ENCODE results near the gene SLC38A6. TPM values are rescaled to one million over a fixed set of nuclear protein-coding genes. Genes with fewer than 3 reads are reported as not detected.

The SLC38A6 gene
- total RNA-seq, 4 donors from 2014 or later = 11.1 to 19.1 (median 12.0) TPM

DNA sequence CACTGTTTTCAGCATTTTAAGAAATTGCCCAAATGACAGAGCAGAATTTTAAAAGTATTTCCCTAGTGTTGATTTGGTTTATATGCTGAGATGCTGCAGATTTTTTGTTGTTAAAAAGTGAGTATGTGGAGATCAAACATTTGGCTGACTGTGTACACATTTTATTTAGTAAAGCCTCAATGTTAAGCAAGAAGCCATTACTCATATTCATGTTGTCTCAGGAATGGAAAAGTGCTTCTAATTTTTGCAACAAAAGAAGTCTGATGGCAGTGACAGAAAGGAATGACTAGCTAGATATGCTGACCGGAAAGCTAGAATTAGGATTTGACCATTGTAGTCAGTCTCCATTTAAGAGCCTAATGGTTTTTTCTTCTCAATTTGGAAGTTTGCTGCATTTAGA is 22.5 kb downstream of the SLC38A6 start:
- Histone ChIP-seq H3K4me3 (no peak overlapping the region), H3K36me3 (peaks cover 0 to 2% (median 2%) of the 10 kb centered on the region in 4 donors), H3K4me1 (peaks cover 0 to 9% (median 7%) of the 10 kb centered on the region in 4 donors), H3K27me3 (no peaks in the 10 kb centered on the region), H3K9me3 (no peaks in the 10 kb centered on the region), H3K27ac (replicated peaks in 1 of 4) (no peak overlapping the region)
- 94% methylated on average over 1 of the region's 1 CpG for WGBS
- TF ChIP-seq POLR2AphosphoS5 (IDR thresholded peaks at IDR 0.05) (no peak), EP300 (IDR thresholded peaks at IDR 0.05) (no peak), POLR2A (IDR thresholded peaks at IDR 0.05; ENCODE audit: low read depth) (no peak)
- TF ChIP-seq, protein P1, sequence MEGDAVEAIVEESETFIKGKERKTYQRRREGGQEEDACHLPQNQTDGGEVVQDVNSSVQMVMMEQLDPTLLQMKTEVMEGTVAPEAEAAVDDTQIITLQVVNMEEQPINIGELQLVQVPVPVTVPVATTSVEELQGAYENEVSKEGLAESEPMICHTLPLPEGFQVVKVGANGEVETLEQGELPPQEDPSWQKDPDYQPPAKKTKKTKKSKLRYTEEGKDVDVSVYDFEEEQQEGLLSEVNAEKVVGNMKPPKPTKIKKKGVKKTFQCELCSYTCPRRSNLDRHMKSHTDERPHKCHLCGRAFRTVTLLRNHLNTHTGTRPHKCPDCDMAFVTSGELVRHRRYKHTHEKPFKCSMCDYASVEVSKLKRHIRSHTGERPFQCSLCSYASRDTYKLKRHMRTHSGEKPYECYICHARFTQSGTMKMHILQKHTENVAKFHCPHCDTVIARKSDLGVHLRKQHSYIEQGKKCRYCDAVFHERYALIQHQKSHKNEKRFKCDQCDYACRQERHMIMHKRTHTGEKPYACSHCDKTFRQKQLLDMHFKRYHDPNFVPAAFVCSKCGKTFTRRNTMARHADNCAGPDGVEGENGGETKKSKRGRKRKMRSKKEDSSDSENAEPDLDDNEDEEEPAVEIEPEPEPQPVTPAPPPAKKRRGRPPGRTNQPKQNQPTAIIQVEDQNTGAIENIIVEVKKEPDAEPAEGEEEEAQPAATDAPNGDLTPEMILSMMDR (IDR thresholded peaks at IDR 0.05) = no peak
- DNase-seq (ENCODE audit: extremely low spot score) = no peak
- intact Hi-C loops (cut with DNase I) = no loop called here

DNA sequence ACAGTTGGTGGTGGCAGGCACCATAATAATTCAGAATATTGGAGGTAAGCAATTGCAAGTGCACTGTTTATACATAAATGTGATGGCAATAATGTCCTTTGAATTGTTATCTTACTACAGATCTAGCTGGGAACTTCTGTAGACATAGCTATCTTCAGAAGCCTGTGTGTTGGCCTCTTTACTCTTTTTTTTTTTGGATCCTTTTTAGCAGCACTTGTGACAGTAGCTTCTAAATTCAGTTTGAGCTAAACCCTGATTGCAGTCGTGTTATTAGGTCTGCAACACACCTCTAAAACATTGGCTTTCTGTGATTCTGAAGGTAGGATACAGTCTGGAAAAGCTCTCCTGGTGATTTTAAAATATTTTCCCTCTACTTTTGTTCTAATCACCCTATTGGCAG is 38.5 kb downstream of the SLC38A6 start:
- intact Hi-C loops (cut with DNase I) = no loop called here
- Histone ChIP-seq H3K4me3 (no peak overlapping the region), H3K4me1 (no peaks in the 10 kb centered on the region), H3K27me3 (no peaks in the 10 kb centered on the region), H3K9me3 (peaks cover 0 to 8% (median 2%) of the 10 kb centered on the region in 4 donors), H3K27ac (replicated peaks in 1 of 4) (no peak overlapping the region), H3K36me3 (peaks cover 0 to 4% (median 0%) of the 10 kb centered on the region in 4 donors)
- 77% methylated on average over 1 of the region's 1 CpG for WGBS
- TF ChIP-seq EP300 (IDR thresholded peaks at IDR 0.05) (no peak), POLR2AphosphoS5 (IDR thresholded peaks at IDR 0.05) (no peak), POLR2A (IDR thresholded peaks at IDR 0.05; ENCODE audit: low read depth) (no peak)
- TF ChIP-seq, protein P1 (IDR thresholded peaks at IDR 0.05) = no peak
- no peak for DNase-seq (ENCODE audit: extremely low spot score)

DNA sequence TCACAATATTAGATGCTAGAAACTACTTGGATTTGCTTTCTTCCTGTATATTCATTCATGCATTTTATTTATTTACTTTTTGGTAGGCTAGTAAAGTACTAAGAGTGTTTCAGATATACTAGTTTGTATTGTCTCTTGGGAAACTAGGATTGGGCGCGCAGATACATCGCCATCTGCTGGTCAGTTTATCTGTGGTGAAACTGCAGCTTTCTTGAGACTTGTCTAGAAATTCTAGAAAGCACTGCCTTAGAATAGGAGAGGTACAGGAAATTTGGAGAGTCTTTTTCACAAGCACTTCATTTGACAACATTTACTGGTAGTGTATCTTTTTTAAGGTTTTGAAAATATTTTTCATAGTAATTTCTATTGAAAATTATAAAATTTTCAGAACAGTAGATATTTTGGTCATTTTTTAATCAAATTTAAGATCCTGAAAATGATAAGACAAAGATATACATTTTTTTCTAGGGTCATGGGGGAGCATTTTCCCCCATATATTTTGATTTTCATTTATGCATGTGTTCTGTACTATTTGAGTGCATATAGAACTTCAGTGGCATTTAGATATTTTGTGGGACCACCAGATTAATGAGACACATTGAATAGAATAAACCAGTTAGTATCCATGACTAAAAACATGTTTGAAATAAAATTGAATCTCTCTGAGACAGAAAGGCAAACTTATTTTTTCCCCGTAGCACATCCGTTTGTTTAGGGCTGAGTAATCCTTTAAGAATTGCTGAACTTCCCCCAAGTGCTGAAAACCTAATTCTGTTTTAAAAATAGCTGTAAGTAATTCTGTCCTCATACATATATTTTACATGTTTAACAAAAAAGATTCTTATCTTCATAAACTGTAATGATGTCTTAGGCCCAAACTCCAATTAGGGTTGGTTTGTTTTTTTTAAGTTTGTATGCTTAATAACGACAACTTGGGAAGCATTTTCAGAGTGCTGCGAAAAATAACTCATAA is 44.5 kb downstream of the SLC38A6 start:
- Histone ChIP-seq H3K4me3 (no peak overlapping the region), H3K36me3 (no peaks in the 10 kb centered on the region), H3K27me3 (no peaks in the 10 kb centered on the region), H3K4me1 (peaks cover 0 to 5% (median 0%) of the 10 kb centered on the region in 4 donors), H3K9me3 (no peaks in the 10 kb centered on the region), H3K27ac (replicated peaks in 1 of 4) (no peak overlapping the region)
- TF ChIP-seq POLR2A (IDR thresholded peaks at IDR 0.05; ENCODE audit: low read depth) (no peak), EP300 (IDR thresholded peaks at IDR 0.05) (no peak), POLR2AphosphoS5 (IDR thresholded peaks at IDR 0.05) (no peak)
- TF ChIP-seq, protein P1 (IDR thresholded peaks at IDR 0.05) = peak; percentile 82 to 88 (median 86)
- 50% methylated on average over 7 of the region's 7 CpGs for WGBS
- no peak for DNase-seq (ENCODE audit: extremely low spot score)
- intact Hi-C loops (cut with DNase I) = loop anchor here (2.0 to 5.0 kb wide), 3 partner anchors 227 to 401 kb away; partner anchors contain the start of gene SIX4

DNA sequence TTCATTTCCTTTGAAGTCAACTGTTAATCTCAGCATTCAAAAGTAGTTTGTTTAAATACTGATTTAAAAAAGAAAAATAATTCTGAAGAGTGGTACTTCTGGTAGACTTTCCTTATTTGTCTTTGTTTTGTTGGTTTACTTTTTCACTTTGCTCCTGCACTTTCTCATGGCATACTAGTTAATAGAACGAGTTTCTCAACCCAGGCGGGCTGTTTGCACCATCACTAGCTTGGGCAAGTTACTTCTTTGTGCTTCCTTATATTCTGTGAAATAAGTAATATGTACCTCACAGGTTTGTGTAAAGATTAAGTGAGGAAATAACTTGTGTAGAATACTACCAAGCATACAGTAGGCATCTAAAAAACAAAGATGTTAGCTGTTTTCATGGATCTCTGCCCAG is 45.5 kb downstream of the SLC38A6 start:
- TF ChIP-seq, protein P1 (IDR thresholded peaks at IDR 0.05) = no peak
- TF ChIP-seq EP300 (IDR thresholded peaks at IDR 0.05) (no peak), POLR2A (IDR thresholded peaks at IDR 0.05; ENCODE audit: low read depth) (no peak), POLR2AphosphoS5 (IDR thresholded peaks at IDR 0.05) (no peak)
- Histone ChIP-seq H3K36me3 (no peaks in the 10 kb centered on the region), H3K4me3 (no peak overlapping the region), H3K27me3 (no peaks in the 10 kb centered on the region), H3K9me3 (no peaks in the 10 kb centered on the region), H3K4me1 (peaks cover 0 to 5% (median 0%) of the 10 kb centered on the region in 4 donors), H3K27ac (replicated peaks in 1 of 4) (no peak overlapping the region)
- intact Hi-C loops (cut with DNase I) = loop anchor here (5.0 kb wide), 1 partner anchor 304 kb away; the partner anchor contains the start of gene SIX4
- no peak for DNase-seq (ENCODE audit: extremely low spot score)
- WGBS = 89% methylated on average over 2 of the region's 2 CpGs

Measured in esophagus muscularis mucosa (tissue), 4 donors.